WERI-Rb-1 (cell line): ENCODE data around the gene ARL5C.

Source experiments
- DNase-seq: peaks from one replicate; pipeline ENCODE4 v3.0.0-alpha.2; 2020
- H3K27ac ChIP-seq: fragments of 250-450 bp; sonication (Bioruptor Pico); 2 replicates; pipeline ENCODE4 v1.5.1; 2020; ENCODE audit warnings: mild to moderate bottlenecking, moderate library complexity
- H3K27me3 ChIP-seq: fragments of 250-450 bp; sonication (Bioruptor Pico); 2 replicates; pipeline ENCODE4 v1.5.1; 2021; ENCODE audit warnings: mild to moderate bottlenecking, low read depth, moderate library complexity; ENCODE audit not compliant: insufficient read depth, severe bottlenecking
- H3K36me3 ChIP-seq: fragments of 250-450 bp; sonication (Bioruptor Pico); 2 replicates; pipeline ENCODE4 v1.5.1; 2020; ENCODE audit warnings: mild to moderate bottlenecking, moderate library complexity
- H3K4me3 ChIP-seq: 2 replicates; pipeline ENCODE4 v1.5.1; 2011; ENCODE audit warnings: low read depth, mild to moderate bottlenecking, control low read depth, low read length
- H3K9me3 ChIP-seq: fragments of 250-450 bp; sonication (Bioruptor Pico); 2 replicates; pipeline ENCODE4 v1.5.1; 2021; ENCODE audit warnings: mild to moderate bottlenecking, moderate library complexity; ENCODE audit not compliant: severe bottlenecking
- TF ChIP-seq, protein P1 (sequence below): IDR thresholded peaks from 2 replicates; pipeline ENCODE4 v1.5.1; 2011; ENCODE audit warnings: low read depth, mild to moderate bottlenecking, control low read depth, inconsistent platforms, low read length

Gene ARL5C

DNA sequence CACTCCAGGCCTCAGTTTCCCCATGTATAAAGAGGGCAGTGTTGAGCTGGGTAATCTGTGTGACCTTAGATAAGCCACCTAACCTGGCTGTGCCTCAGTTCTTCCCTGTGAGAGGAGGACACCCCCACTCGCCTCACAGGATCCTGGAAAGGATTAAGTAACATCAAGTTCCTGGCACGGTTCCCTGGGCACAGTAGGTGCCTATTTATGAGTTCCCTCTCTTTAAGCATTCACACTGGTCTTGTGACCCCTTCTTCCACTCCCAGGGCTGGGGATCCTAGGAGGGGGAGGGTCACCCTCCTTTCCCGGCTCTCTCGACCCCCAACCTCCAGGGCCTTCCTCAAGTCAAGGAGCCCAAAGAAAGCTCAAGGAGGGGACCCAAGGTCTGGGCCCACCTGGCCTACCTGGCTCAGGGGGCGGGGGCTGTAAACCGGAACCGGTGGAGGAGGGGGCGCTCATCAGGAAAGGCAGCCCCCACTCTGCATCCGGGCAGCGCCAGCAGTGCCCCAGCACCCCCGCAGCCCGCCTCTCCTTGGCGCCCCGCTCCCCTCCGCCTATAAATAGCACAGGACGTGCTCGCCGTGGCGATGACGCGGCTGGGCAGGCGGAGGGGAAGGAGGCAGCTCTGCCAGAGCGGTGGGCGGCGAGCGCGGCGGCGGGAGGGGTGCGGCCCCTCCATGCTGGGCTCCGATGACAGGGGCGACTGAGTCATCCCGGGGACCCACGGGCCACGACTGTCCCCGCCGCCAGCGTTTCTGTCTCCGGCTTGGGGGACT, 43.5 kb upstream of the ARL5C start:
- Histone ChIP-seq H3K36me3 (peaks cover 7% of the 10 kb centered on the region), H3K27me3 (no peaks in the 10 kb centered on the region), H3K9me3 (no peaks in the 10 kb centered on the region), H3K4me3 (no peak overlapping the region), H3K27ac (no peak overlapping the region)
- no peak for DNase-seq
- TF ChIP-seq, protein P1, sequence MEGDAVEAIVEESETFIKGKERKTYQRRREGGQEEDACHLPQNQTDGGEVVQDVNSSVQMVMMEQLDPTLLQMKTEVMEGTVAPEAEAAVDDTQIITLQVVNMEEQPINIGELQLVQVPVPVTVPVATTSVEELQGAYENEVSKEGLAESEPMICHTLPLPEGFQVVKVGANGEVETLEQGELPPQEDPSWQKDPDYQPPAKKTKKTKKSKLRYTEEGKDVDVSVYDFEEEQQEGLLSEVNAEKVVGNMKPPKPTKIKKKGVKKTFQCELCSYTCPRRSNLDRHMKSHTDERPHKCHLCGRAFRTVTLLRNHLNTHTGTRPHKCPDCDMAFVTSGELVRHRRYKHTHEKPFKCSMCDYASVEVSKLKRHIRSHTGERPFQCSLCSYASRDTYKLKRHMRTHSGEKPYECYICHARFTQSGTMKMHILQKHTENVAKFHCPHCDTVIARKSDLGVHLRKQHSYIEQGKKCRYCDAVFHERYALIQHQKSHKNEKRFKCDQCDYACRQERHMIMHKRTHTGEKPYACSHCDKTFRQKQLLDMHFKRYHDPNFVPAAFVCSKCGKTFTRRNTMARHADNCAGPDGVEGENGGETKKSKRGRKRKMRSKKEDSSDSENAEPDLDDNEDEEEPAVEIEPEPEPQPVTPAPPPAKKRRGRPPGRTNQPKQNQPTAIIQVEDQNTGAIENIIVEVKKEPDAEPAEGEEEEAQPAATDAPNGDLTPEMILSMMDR: no peak

DNA sequence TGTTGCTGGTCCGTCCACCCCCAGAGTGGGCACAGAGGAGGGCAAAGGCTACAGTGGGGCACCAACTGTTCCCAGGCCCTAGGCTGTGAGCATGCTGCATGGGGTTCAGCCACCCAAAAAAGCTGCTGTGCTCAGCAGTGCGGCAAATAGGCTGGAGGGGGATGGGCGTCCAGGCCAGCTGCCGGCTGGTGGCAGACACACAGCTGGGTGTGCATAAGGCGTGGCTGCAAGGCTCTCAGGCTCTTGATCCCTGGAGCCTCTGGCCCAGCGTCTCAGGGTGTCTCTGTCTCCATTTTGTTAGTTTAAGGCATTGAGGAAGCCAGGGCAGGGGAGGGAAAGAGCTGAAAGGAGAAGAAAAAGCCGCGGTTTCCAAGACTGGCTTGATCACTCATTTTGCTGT, 42.9 kb upstream of the ARL5C start:
- no peaks in the 10 kb centered on the region for H3K9me3 ChIP-seq
- H3K27me3 ChIP-seq: no peaks in the 10 kb centered on the region
- H3K36me3 ChIP-seq: peaks cover 13% of the 10 kb centered on the region
- DNase-seq: peak; percentile 40
- TF ChIP-seq, protein P1: no peak
- H3K27ac ChIP-seq: no peak overlapping the region
- H3K4me3 ChIP-seq: no peak overlapping the region

DNA sequence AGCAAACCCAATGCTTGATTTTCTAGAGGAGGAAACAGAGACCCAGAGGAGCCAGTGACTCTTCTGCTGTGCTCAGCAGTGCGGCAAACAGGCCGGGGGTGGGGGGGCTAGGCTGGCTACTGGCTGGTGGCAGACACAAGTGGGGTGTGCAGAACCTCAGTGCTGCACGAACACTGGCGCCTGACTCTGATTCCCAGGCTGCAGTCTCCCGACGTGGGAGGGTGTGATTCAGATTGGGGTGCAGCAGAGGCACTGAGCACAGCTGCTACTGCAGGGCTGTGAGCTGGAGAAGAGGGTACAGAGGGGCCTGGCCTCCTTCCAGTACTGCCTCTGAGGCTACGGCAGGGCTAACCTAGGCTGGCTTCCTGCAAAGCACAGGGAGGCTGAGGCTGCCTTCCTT, 42.2 kb upstream of the ARL5C start:
- TF ChIP-seq, protein P1: no peak
- Histone ChIP-seq H3K27ac (no peak overlapping the region), H3K27me3 (no peaks in the 10 kb centered on the region), H3K9me3 (no peaks in the 10 kb centered on the region), H3K36me3 (peaks cover 21% of the 10 kb centered on the region), H3K4me3 (no peak overlapping the region)
- DNase-seq: no peak

DNA sequence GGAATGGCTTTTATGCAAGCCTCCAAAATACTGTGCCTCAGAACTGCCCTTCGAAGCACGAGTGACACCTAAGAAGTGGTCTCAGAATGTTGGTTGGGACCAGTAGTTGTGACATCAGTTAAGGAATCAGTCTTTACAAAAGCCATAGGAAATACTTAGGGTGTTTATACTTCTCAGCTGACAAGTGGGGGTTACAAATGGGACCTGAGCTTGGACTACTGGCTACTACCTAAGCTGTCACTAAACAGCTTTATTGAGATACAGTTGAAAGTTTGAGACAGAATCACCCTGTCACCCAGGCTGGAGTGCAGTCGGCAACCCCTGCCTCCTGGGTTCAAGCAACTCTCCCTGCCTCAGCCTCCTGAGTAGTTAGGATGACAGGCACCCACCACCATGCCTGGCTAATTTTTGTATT, 39.2 kb upstream of the ARL5C start:
- no peak overlapping the region for H3K4me3 ChIP-seq
- TF ChIP-seq, protein P1: no peak
- no peak overlapping the region for H3K27ac ChIP-seq
- H3K9me3 ChIP-seq: no peaks in the 10 kb centered on the region
- no peak for DNase-seq
- H3K27me3 ChIP-seq: no peaks in the 10 kb centered on the region
- H3K36me3 ChIP-seq: peaks cover 43% of the 10 kb centered on the region

DNA sequence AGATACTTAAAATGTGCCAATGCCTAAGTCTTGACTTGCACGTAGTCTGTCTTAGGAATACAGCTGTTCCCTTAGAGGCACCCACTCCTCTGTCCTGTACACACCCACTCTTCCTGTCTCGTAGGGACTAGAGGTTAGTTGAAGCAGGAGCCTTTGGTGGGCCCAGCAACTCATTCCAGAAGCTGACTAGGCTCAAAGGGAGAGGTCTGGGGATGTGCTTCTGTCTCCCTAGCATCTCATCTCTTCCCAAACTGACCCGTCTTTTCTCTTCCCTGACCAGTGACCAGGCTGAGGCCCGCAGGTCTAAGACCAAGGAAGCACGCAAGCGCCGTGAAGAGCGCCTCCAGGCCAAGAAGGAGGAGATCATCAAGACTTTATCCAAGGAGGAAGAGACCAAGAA, 38.3 kb upstream of the ARL5C start:
- no peak overlapping the region for H3K27ac ChIP-seq

More for the DNA sequence above, 38.3 kb upstream of the ARL5C start:
- DNase-seq: no peak
- H3K4me3 ChIP-seq: no peak overlapping the region
- TF ChIP-seq, protein P1: no peak
- H3K36me3 ChIP-seq: peaks cover 43% of the 10 kb centered on the region
- H3K9me3 ChIP-seq: no peaks in the 10 kb centered on the region
- H3K27me3 ChIP-seq: no peaks in the 10 kb centered on the region
